ENCODE data around the gene SLC7A11. TPM values are rescaled to one million over a fixed set of nuclear protein-coding genes. Genes with fewer than 3 reads are reported as not detected.
A peak's percentile ranks its signal among the peaks of the same experiment; 100 is the strongest.

The SLC7A11 gene
- total RNA-seq, 1 experiment from 2014 or later = 10.1 TPM

GRCh38 chr4:138114434-138114833, 127.7 kb downstream of the SLC7A11 start:
- H3K36me3 Mint-ChIP-seq = peaks cover 7% of the 10 kb centered on the region
- ChIA-PET CTCF (interaction anchor here (1.5 kb wide), 1 partner anchor 24 kb away, joined by 4 read pairs; no protein-coding TSS in a partner anchor), POLR2A (no interaction called here)
- TF ChIP-seq ETV6 (CRISPR knock-in tag; IDR thresholded peaks at IDR 0.05) (no peak), NFYB (CRISPR knock-in tag; conservative IDR thresholded peaks at IDR 0.05; ENCODE audit: low read depth) (no peak), ZMAT4 (CRISPR knock-in tag; IDR thresholded peaks at IDR 0.05) (no peak), RELA (CRISPR knock-in tag; IDR thresholded peaks at IDR 0.05; ENCODE audit: borderline replicate concordance) (no peak), ARID4B (CRISPR knock-in tag; IDR thresholded peaks at IDR 0.05; ENCODE audit: borderline replicate concordance) (no peak), SP1 (CRISPR knock-in tag; conservative IDR thresholded peaks at IDR 0.05) (no peak), TEAD1 (CRISPR knock-in tag; IDR thresholded peaks at IDR 0.05) (no peak), ZNF396 (CRISPR knock-in tag; IDR thresholded peaks at IDR 0.05; ENCODE audit: borderline replicate concordance) (no peak), JUN (CRISPR knock-in tag; IDR thresholded peaks at IDR 0.05) (no peak)
- TF ChIP-seq, protein P1, sequence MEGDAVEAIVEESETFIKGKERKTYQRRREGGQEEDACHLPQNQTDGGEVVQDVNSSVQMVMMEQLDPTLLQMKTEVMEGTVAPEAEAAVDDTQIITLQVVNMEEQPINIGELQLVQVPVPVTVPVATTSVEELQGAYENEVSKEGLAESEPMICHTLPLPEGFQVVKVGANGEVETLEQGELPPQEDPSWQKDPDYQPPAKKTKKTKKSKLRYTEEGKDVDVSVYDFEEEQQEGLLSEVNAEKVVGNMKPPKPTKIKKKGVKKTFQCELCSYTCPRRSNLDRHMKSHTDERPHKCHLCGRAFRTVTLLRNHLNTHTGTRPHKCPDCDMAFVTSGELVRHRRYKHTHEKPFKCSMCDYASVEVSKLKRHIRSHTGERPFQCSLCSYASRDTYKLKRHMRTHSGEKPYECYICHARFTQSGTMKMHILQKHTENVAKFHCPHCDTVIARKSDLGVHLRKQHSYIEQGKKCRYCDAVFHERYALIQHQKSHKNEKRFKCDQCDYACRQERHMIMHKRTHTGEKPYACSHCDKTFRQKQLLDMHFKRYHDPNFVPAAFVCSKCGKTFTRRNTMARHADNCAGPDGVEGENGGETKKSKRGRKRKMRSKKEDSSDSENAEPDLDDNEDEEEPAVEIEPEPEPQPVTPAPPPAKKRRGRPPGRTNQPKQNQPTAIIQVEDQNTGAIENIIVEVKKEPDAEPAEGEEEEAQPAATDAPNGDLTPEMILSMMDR (IDR thresholded peaks at IDR 0.05) = no peak
- no peak overlapping the region for H3K4me3 Mint-ChIP-seq
- ATAC-seq (no peak), DNase-seq (ENCODE audit: low spot score) (no peak)
- peaks cover 8% of the 10 kb centered on the region for H3K9me3 Mint-ChIP-seq
- peaks cover 52% of the 10 kb centered on the region for H3K4me1 Mint-ChIP-seq
- H3K27ac Mint-ChIP-seq = peak overlapping the region; percentile 17; the same call in 1 of the 2 replicates
- H3K27me3 Mint-ChIP-seq (ENCODE audit: low read depth) = no peaks in the 10 kb centered on the region

Measured in WTC11 (cell line).